DND-41 (cell line): ENCODE data around the gene AP2A2.

Experiments
- ATAC-seq: fragments of 200-7000 bp; cut with Tn5 transposase; 3 replicates; pipeline ENCODE4 v1.9.1; 2021; ENCODE audit warnings: low read depth; ENCODE audit not compliant: insufficient read depth
- DNase-seq: peaks from one replicate; pipeline ENCODE4 v3.0.0-alpha.2; 2020
- H2AFZ ChIP-seq: 2 replicates; pipeline ENCODE4 v1.6.0; 2012; ENCODE audit warnings: low read depth, low read length
- H3K27ac ChIP-seq: 2 replicates; pipeline ENCODE4 v1.5.1; 2012; ENCODE audit warnings: low read length, inconsistent platforms
- H3K27me3 ChIP-seq: fragments of 200-600 bp; sonication (generic); 2 replicates; pipeline ENCODE4 v1.6.0; 2012; ENCODE audit warnings: low read length, mild to moderate bottlenecking, inconsistent platforms; ENCODE audit not compliant: insufficient read depth, poor library complexity
- H3K36me3 ChIP-seq: 2 replicates; pipeline ENCODE4 v1.5.1; 2012; ENCODE audit warnings: low read length, inconsistent platforms; ENCODE audit not compliant: insufficient read depth
- H3K4me1 ChIP-seq: 2 replicates; pipeline ENCODE4 v1.5.1; 2012; ENCODE audit warnings: mild to moderate bottlenecking, low read length; ENCODE audit not compliant: insufficient read depth
- H3K4me2 ChIP-seq: 2 replicates; pipeline ENCODE4 v1.6.0; 2012; ENCODE audit warnings: mild to moderate bottlenecking, moderate library complexity, low read length, inconsistent platforms; ENCODE audit not compliant: insufficient read depth
- H3K4me3 ChIP-seq, 2 experiments: fragments of 200-600 bp in 1 of 2; shearing (Covaris generic) in 1 of 2; 2 replicates each; pipeline ENCODE4 v1.5.1; 2012 to 2016; ENCODE audit warnings: inconsistent platforms in 2 of 2, low read length in 2 of 2, mild to moderate bottlenecking in 2 of 2, low read depth in 1 of 2, moderate library complexity in 1 of 2
- H3K79me2 ChIP-seq: 2 replicates; pipeline ENCODE4 v1.6.0; 2012; ENCODE audit warnings: low read length, inconsistent platforms; ENCODE audit not compliant: insufficient read depth
- H3K9ac ChIP-seq: 2 replicates; pipeline ENCODE4 v1.6.0; 2012; ENCODE audit warnings: low read depth, mild to moderate bottlenecking, inconsistent platforms, low read length, moderate library complexity
- H3K9me3 ChIP-seq: 2 replicates; pipeline ENCODE4 v1.5.1; 2012; ENCODE audit warnings: low read length, moderate library complexity, mild to moderate bottlenecking, inconsistent platforms; ENCODE audit not compliant: insufficient read depth, severe bottlenecking
- H4K20me1 ChIP-seq: 2 replicates; pipeline ENCODE4 v1.6.0; 2012; ENCODE audit warnings: low read length; ENCODE audit not compliant: insufficient read depth
- CTCF ChIP-seq: IDR thresholded peaks from 2 replicates; pipeline ENCODE4 v1.5.1; 2012; ENCODE audit warnings: borderline replicate concordance, low read length, moderate library complexity, mild to moderate bottlenecking; ENCODE audit not compliant: poor library complexity, severe bottlenecking; ENCODE audit errors: extremely low read depth
- EZH2 ChIP-seq: IDR thresholded peaks from 3 replicates; pipeline ENCODE4 v1.6.1; 2012; ENCODE audit warnings: borderline replicate concordance, low read depth, mild to moderate bottlenecking, moderate library complexity, low read length, inconsistent platforms; ENCODE audit not compliant: severe bottlenecking

AP2A2 gene

GRCh38 chr11:955154-956063 is 29.7 kb downstream of the AP2A2 start:
- H3K4me1 ChIP-seq: no peaks in the 10 kb centered on the region
- no peak overlapping the region for H3K9ac ChIP-seq
- H3K27me3 ChIP-seq: no peaks in the 10 kb centered on the region
- H3K4me3 ChIP-seq: no peak overlapping the region
- TF ChIP-seq EZH2 (no peak), CTCF (no peak)
- no peaks in the 10 kb centered on the region for H3K9me3 ChIP-seq
- H3K4me2 ChIP-seq: no peak overlapping the region
- peaks cover 23% of the 10 kb centered on the region for H3K36me3 ChIP-seq
- H4K20me1 ChIP-seq: peaks cover 42% of the 10 kb centered on the region
- peaks cover 67% of the 10 kb centered on the region for H3K79me2 ChIP-seq
- ATAC-seq (no peak), DNase-seq (no peak)
- H2AFZ ChIP-seq: no peak overlapping the region
- H3K27ac ChIP-seq: 0 out of 2 replicates have a peak overlapping the region, but pooled peaks have one; percentile 8

GRCh38 chr11:957212-957920 is 31.7 kb downstream of the AP2A2 start:
- Histone ChIP-seq H2AFZ (no peak overlapping the region), H3K36me3 (peaks cover 29% of the 10 kb centered on the region), H3K27me3 (no peaks in the 10 kb centered on the region), H3K4me3 (no peak overlapping the region), H3K4me2 (no peak overlapping the region), H4K20me1 (peaks cover 35% of the 10 kb centered on the region), H3K4me1 (no peaks in the 10 kb centered on the region), H3K9me3 (no peaks in the 10 kb centered on the region), H3K9ac (no peak overlapping the region), H3K27ac (no peak overlapping the region), H3K79me2 (peaks cover 57% of the 10 kb centered on the region)
- TF ChIP-seq EZH2 (no peak), CTCF (no peak)
- no peak for ATAC-seq
- no peak for DNase-seq

DNA sequence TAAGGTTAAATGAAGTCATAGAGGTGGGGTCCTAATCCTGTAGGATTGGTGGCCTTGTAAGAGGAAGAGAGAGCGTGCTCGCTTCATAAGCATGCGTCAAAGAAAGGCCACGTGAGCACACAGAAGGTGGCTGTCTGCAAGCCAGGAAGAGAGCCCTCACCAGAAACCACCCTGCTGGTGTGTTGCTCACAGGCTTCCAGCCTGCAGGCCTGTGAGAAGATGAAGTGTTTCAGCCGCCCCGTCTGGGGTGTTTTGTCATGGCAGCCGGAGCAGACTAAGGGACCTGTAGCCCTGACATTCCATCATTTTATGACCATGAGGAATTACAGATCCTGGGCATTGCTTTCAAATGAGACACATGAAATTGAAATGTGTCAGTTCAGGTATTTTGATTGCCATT is 32.4 kb downstream of the AP2A2 start:
- H2AFZ ChIP-seq: no peak overlapping the region
- no peak overlapping the region for H3K27ac ChIP-seq
- H4K20me1 ChIP-seq: peaks cover 35% of the 10 kb centered on the region
- H3K79me2 ChIP-seq: peaks cover 51% of the 10 kb centered on the region
- no peaks in the 10 kb centered on the region for H3K4me1 ChIP-seq
- H3K27me3 ChIP-seq: no peaks in the 10 kb centered on the region
- H3K4me2 ChIP-seq: no peak overlapping the region
- ATAC-seq: no peak
- H3K9me3 ChIP-seq: no peaks in the 10 kb centered on the region
- peaks cover 29% of the 10 kb centered on the region for H3K36me3 ChIP-seq
- no peak overlapping the region for H3K4me3 ChIP-seq
- TF ChIP-seq CTCF (no peak), EZH2 (no peak)
- no peak overlapping the region for H3K9ac ChIP-seq
- DNase-seq: no peak
